Thyroid gland (tissue), 4 donors: Measurements from ENCODE around the gene LSMEM2.

ENCODE experiments used
- POLR2A ChIP-seq, 2 donors: fragments of 450-650 bp; IDR thresholded peaks; one replicate each; pipeline ENCODE4 v1.6.1; 2017; ENCODE audit warnings: antibody characterized with exemption in 2 of 2, mild to moderate bottlenecking in 2 of 2, moderate library complexity in 1 of 2
- TF ChIP-seq, protein P1 (sequence below), 6 experiments: fragments of 200-600 bp in 3 of 6; fragments of 450-650 bp in 3 of 6; sonication (generic) in 3 of 6; IDR thresholded peaks; one replicate each; pipeline ENCODE4 v1.5.1; 2016 to 2019; ENCODE audit warnings: antibody characterized with exemption in 6 of 6, mild to moderate bottlenecking in 2 of 6, inconsistent platforms in 1 of 6, moderate library complexity in 1 of 6

DNA sequence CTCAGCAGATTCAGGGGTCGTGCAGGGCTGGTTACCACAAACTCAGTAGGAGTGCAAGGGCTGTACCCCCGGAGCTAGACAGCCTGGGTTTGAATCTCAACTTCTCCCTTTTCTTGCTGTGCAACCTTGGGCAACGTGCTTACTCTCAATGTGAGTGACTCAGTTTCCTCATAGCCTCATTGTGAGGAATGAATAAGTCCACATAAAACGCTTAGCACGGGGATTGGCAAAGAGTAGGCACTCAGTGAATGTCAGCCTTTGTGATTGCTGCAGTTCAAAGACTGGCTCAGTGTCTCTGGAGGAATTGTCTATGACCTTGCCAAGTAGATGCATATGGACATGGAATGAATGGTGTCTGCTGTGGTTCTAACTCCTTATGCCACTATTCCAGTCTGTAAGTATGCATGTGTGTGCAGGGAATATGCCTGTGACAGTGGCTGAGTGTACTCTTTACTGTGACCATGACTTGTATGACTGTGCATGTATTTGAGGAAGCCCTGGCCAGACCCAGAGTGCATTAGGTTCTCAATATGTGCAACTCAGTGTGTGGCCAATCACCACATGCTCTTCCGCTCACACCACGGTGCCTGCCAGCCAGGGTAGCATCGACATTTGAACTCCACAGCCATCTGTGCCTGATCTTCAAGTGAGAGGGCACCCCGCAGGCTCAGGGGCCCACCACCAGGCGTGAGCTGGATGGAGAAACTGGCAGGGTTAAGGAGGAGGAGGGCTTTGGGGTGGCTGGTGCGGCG is 21.2 kb downstream of the LSMEM2 start:
- TF ChIP-seq, protein P1, sequence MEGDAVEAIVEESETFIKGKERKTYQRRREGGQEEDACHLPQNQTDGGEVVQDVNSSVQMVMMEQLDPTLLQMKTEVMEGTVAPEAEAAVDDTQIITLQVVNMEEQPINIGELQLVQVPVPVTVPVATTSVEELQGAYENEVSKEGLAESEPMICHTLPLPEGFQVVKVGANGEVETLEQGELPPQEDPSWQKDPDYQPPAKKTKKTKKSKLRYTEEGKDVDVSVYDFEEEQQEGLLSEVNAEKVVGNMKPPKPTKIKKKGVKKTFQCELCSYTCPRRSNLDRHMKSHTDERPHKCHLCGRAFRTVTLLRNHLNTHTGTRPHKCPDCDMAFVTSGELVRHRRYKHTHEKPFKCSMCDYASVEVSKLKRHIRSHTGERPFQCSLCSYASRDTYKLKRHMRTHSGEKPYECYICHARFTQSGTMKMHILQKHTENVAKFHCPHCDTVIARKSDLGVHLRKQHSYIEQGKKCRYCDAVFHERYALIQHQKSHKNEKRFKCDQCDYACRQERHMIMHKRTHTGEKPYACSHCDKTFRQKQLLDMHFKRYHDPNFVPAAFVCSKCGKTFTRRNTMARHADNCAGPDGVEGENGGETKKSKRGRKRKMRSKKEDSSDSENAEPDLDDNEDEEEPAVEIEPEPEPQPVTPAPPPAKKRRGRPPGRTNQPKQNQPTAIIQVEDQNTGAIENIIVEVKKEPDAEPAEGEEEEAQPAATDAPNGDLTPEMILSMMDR (IDR thresholded peaks at IDR 0.05): no peak
- no peak for TF ChIP-seq POLR2A (IDR thresholded peaks at IDR 0.05)
